Germinal center (tissue), 1 donor: ENCODE results near the gene PICK1.
A peak's percentile ranks its signal among the peaks of the same experiment; 100 is the strongest.

Experiments used
- DNase-seq: peaks from one replicate; pipeline ENCODE4 v3.0.0; 2012; ENCODE audit warnings: mixed read lengths, low spot score

The PICK1 gene

GRCh38 chr22:38049812-38050619 lies 7.2 kb upstream of the PICK1 start:
- DNase-seq: no peak

GRCh38 chr22:38050720-38051119 lies 6.5 kb upstream of the PICK1 start:
- no peak for DNase-seq

- DNase-seq: no peak
These were observed 5.9 kb upstream of the PICK1 start for GRCh38 chr22:38051261-38051660.

- DNase-seq: peak; percentile 91
These were observed 5.0 kb upstream of the PICK1 start for GRCh38 chr22:38051900-38052862.

- DNase-seq: no peak
These were observed 5.6 kb downstream of the PICK1 start for GRCh38 chr22:38062791-38063190.

GRCh38 chr22:38065539-38065938 lies 8.3 kb downstream of the PICK1 start:
- DNase-seq: no peak

- DNase-seq: no peak
These were observed 9.3 kb downstream of the PICK1 start for GRCh38 chr22:38066381-38067027.

- no peak for DNase-seq
These were observed 9.8 kb downstream of the PICK1 start for GRCh38 chr22:38067028-38067415.

- no peak for DNase-seq
These were observed 10.7 kb downstream of the PICK1 start for GRCh38 chr22:38067761-38068360.

GRCh38 chr22:38068641-38069371 lies 11.6 kb downstream of the PICK1 start:
- no peak for DNase-seq

GRCh38 chr22:38069372-38070249 lies 12.4 kb downstream of the PICK1 start:
- no peak for DNase-seq

- no peak for DNase-seq
These were observed 13.2 kb downstream of the PICK1 start for GRCh38 chr22:38070250-38070921.

- DNase-seq: no peak
These were observed 14.5 kb downstream of the PICK1 start for GRCh38 chr22:38071421-38072321.

GRCh38 chr22:38072322-38073149 lies 15.3 kb downstream of the PICK1 start:
- no peak for DNase-seq

- no peak for DNase-seq
These were observed 16.2 kb downstream of the PICK1 start for GRCh38 chr22:38073150-38074130.
